Suppressor macrophage treated with lipopolysaccharide for 4 hours (primary cell): Measurements from ENCODE around the gene CMIP.
A peak's percentile ranks its signal among the peaks of the same experiment; 100 is the strongest.
"Not testable (repeated sequence)": the region's sequence is repeated elsewhere in the genome, so short reads cannot be mapped to it uniquely, and the experiment has no call there.

Experiments
- DNase-seq: peaks from one replicate; pipeline ENCODE4 v3.0.0-alpha.2; 2020

Gene CMIP

DNA sequence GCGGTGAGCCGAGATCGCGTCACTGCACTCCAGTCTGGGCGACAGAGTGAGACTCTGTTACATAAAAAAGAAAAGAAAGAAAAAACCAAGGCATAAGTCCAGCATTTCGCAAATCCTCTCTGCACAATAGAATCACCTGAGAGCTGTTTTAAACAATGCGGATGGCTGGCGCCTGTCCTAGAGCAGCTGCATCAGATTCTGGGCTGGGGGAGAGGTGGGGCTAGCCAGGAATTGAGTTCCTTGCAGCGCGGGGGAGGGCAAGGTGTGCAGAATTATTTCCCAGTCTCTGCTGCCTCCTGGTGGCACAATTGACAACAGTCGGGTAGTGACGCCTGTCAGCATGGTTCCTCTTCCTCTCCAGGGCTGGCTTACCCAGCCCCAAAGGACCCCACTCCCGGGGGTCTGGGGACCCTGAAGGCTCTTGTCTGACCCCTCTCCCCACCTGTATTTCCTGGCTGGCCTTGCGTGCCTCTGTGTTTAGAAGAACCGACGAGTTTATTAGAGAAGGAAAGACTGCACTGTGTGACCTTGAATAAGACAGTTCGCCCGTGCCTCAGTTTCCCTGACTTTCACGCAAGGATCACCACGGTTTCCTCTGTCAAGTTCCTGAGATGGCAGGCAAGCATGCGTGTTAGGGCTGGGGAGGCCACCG, 293.4 kb downstream of the CMIP start:
- DNase-seq: peak; percentile 81

DNA sequence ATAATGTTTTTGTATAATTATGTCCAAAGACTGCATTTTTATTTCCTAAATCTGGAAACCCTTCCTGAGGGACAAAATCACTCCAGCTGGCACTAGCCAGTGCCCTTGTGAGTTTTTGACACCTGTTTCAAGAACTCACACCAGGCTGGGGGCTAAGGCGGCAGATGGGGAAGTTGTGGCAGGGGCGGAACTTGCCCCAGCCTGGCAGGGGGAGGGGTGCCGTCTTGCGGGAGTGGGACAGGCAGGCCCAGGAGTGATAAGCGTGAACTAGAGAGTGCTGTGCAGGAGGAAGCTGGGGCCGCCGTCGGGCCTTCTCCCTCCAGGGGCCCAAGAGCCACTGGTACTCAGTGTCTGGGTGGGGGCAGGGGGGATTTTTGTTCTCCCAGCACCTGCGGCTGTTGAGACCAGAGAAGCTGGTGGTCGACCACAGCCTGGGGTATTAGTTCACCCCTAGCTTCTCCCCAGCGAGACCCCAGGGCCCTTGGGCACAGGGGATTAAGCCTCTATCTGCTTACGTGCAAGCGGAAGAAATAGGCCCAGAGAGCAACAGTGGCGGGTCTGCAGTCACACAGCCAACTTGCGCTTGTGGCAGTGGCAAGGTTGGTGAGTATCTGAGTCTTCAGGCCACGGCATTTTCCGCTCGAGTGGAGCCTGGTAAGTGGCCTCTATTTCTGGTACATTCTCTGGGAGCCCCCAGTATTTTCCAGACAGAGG, 294.3 kb downstream of the CMIP start:
- peak; percentile 50 for DNase-seq

- no peak for DNase-seq
Measured at GRCh38 chr16:81739503-81739902, 294.9 kb downstream of the CMIP start.

DNA sequence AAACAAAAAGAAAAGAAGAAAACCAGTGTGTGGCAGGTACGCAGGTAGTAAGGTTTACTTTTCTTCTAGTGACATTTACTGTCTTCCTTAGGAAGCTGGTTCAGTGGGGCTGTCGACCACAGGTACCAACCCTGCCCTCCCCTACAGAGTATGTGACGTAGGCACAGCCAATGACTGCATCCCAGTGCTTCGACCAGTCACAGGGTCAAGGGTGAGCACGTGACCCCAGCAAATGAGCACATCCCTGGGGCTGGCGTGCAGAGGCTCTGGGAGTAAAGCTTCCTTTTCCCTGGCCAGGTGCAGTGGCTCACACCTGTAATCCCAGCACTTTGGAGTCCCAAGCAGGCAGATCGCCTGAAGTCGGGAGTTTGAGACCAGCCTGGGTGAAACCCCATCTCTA, 295.6 kb downstream of the CMIP start:
- no peak for DNase-seq

- not testable (repeated sequence) for DNase-seq
Measured at GRCh38 chr16:81741430-81741770, 296.8 kb downstream of the CMIP start.

DNA sequence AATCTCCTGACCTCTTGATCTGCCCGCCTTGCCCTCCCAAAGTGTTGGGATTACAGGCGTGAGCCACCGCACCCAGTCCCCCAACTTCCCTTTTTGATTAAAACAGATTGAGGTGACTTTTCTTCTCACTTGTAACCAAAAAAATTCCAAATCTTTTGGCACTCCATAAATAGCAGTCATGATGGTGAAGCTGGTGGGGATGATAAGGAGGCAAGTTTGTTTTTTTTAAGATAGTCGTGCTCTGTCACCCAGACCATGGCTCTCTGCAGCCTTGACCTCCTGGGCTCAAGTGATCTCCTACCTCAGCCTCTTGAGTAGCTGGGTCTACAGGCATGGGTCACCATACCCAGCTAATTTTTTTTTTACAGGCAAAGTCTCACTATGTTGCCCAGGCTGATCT, 299.8 kb downstream of the CMIP start:
- no peak for DNase-seq

DNA sequence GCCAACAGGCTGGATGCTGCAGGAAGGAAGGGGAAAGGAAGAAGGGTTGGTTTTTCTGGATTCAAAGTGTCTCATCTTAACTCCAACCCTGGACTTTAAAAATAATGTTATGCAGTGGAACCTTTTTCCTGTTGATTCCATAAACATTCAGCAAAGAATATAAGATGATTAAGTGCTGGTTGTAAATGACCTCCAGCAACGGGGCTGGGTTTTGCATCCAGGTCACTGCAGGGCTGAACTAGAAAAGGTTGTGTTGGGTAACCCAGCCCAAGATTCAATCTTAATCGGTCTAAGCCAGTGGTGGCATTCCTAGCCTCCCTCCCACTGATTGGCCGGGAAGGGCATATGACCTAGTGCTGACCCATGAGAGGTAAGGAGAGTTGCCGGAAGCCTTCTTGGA, 300.3 kb downstream of the CMIP start:
- DNase-seq: no peak

GRCh38 chr16:81745704-81746558, 301.3 kb downstream of the CMIP start:
- peak; percentile 70 for DNase-seq

DNA sequence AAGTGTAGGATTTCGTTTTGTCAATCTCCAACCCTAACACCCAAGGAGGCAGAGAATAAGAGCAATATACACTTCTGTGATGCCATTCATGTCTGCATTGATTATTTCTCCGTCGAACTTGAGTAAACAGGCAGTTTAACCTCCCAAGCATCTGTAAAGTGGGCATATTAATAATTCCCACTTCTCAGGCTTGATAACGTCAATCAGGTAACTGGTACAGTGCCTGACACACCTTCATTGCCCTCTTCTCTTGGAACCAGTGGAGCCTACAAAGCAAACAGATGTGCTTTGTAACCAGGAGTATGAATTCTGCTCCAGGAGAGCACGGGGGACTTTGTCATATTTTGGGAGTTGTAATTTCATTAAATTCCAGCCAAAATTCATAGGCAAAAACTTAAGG, 302.0 kb downstream of the CMIP start:
- no peak for DNase-seq

DNA sequence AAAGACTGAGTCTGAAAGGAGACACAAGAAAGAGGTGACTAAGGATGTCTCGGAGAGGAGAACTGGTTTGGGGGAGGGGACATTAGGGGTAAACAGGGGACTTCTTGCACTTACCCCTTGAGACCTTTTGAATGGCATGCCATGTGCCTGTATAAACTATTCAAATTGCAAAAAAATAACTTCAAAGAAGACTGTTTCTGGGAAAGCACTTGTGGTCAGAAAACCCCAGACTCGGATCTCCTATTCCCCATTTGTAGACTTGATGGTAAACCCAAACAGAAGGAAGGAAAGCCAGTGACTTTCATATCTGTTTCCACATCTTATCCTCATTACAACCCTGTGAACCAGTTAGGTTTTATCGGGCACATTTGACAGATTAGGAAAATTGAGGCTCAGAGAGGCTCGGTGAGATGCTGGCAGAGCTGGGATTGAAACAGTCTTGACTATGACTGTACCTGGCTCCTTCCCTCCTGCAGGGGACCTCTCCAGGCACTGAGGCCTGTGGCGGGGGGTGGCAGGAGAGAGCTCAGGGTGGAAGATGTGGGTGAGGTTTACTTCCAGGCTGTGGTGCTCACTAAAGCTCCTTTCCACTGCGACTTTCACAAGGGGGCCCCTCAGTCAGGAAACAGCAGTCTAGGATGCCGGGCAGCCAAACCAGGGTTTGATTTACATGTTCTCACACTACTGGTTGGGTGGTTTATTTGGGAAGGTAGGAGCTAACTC, 304.0 kb downstream of the CMIP start:
- peak; percentile 55 for DNase-seq

- peak; percentile 95 for DNase-seq
Measured at GRCh38 chr16:81752225-81752875, 307.7 kb downstream of the CMIP start.

- DNase-seq: no peak
Measured at GRCh38 chr16:81752876-81753227, 308.2 kb downstream of the CMIP start.

DNA sequence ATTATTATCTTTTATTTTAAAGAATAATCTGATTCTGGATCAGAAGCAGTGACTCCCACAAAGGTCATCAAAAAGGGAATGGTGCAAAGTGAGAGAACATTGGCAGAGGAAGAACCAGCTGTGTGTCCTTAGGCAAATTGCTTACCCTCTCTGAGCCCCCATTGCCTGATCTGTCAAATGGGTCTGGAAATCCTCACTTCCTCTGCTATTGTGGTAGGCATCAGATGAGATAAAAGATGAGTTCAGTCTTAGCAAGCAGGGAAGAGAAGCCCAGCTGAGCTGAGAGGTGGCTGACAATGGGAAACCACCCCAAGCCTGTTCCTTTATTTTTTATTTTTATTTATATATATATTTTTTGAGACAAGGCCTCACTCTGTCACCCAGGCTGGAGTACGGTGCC, 310.2 kb downstream of the CMIP start:
- DNase-seq: peak; percentile 39

DNA sequence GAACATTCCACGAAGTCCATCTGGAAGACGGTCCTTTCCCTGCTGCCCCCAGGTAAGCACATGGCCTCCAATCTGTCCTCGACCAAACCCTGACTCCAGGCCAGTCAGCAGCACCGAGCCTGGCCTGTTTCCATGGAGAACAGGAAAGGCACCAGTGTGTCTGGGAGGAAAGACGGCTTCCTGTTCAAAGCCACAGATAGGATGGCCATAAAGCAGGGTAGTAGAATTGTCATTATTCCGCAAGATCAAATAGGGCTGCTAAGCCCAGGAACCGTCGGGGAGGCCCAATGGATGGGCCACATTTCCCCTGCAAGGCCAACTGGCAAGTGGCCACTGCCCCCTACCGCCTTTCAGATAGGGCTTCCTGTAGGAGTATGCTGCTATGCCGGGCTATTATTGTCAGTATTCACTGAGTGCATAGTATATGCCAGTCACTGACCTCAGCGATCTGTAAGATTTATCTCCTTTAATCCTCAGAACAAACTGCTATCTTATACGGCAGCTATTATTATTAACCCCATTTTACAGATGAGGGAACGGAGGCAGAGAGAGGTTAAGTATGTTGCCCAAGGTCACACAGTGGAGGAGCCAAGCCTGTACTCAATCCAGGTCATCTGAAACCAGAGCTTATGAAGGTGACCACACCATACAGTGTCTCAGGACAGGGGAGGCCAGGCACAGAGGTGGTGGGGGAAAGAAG, 311.5 kb downstream of the CMIP start:
- DNase-seq: peak; percentile 34

DNA sequence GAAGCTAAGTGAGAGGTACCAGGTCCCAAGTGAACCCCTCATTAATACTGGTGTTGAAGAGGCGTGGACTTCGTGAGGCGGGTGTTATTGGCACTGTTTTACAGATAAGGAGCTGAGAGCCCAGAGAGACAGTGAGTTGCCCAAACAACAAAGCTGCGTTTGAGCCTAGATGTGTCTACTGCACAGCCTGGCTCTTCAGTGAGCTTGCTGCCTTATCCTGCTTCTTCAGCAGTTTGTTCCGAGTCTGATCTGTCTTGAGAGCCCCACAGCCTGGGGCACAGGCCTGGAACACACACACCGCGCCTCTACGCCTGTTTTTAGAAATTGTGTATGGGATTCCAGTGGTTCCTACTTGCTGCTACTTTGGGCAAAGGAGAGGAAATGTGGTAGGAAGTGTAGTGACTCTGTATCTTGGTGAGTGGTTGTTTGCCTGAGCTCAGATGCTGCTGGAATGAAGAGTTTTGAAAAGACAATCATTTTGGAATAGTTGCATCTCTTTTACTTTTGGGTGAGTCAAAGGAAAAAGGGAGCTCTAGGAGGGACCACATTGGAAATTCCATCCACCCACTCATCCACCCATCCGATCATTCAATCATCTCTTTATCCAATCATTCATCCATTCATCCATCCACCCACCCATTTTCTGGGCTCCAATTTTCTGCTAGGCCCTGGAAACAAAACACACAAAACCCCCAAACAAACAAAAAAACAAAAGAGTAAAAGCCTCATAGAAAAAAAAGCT, 312.2 kb downstream of the CMIP start:
- peak; percentile 13 for DNase-seq

DNA sequence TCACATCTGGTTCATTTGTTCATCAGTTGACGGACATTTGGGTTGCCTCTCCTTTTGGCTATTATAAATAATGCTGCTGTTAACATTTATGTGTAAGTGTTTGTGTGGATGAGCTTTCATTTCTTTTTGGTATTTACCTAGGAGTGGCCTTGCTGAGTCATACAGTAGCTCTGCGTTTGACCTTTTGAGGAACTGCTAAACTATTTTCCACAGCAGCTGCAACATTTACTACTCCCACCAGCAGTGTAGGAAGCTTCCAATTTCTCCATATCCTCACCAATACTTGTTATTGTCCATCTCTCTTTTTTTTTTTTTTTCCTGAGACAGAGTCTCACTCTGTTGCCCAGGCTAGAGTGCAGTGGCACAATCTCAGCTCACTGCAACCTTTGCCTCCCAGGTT, 313.8 kb downstream of the CMIP start:
- DNase-seq: peak; percentile 72
